ENCODE data around the gene CD4. TPM values are rescaled to one million over a fixed set of nuclear protein-coding genes. Genes with fewer than 3 reads are reported as not detected.

The CD4 gene
- total RNA-seq, 1 experiment from 2014 or later: not detected

DNA sequence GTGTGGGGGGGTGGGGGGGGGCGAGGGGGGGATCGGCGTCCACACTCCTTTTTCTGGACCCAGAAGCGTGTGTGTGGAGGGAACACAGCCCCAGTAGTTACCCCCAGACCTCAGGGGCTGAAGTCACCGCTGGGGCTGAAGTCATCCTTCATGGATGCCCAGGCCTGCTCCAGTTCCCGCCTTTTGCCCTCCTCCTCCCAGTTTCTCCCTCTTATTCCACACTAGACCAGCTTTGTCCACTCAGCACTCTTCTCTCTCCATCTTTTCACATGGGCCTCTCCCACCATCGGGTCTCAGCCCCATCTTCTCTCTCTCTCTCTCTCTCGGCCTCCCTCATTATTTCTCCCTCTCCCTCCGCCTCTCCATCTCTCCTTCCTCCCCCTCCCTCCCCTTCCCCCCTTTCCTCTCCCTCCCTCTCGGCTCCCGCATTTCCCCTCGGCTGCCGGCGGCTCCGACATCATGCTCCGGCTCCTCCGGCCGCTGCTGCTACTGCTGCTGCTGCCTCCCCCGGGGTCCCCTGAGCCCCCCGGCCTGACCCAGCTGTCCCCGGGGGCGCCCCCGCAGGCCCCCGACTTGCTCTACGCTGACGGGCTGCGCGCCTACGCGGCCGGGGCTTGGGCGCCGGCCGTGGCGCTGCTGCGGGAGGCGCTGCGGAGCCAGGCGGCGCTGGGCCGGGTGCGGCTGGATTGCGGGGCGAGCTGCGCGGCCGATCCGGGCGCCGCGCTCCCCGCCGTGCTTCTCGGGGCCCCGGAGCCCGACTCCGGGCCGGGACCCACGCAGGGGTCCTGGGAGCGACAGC, 38.9 kb downstream of the CD4 start, which contains the start of gene P3H3:
TSS of gene P3H3 (plus strand) at position 426 of the 799 bp plus-strand sequence. CDS start at position 460, 34 bp downstream.
- DNase-seq: no peak
- BruUV-seq (replicated peaks): no TSS peak
- no peak for TF ChIP-seq CTCF (IDR thresholded peaks at IDR 0.05; ENCODE audit: unreplicated experiment)
- CTCF ChIA-PET: interaction anchor here (1.8 kb wide), 1 partner anchor 62 kb away, joined by 4 read pairs; no protein-coding TSS in a partner anchor
- Mint-ChIP-seq H3K27ac (ENCODE audit: unreplicated experiment) (peak within 1 kb of the TSS; percentile 25), H3K4me3 (ENCODE audit: low read depth, unreplicated experiment) (peak within 1 kb of the TSS; percentile 75), H3K9me3 (ENCODE audit: low read depth, unreplicated experiment) (no peaks in the 10 kb centered on the region), H3K27me3 (ENCODE audit: unreplicated experiment) (peaks cover 97% of the 10 kb centered on the region), H3K4me1 (ENCODE audit: low read depth, unreplicated experiment) (peaks cover 16% of the 10 kb centered on the region), H3K36me3 (ENCODE audit: insufficient read depth, unreplicated experiment) (peaks cover 16% of the 10 kb centered on the region)
- intact Hi-C loops (cut with micrococcal nuclease; ENCODE audit: unreplicated experiment): loop anchor here (5.0 to 10.0 kb wide), 2 partner anchors 213 to 276 kb away; no protein-coding TSS in a partner anchor

DNA sequence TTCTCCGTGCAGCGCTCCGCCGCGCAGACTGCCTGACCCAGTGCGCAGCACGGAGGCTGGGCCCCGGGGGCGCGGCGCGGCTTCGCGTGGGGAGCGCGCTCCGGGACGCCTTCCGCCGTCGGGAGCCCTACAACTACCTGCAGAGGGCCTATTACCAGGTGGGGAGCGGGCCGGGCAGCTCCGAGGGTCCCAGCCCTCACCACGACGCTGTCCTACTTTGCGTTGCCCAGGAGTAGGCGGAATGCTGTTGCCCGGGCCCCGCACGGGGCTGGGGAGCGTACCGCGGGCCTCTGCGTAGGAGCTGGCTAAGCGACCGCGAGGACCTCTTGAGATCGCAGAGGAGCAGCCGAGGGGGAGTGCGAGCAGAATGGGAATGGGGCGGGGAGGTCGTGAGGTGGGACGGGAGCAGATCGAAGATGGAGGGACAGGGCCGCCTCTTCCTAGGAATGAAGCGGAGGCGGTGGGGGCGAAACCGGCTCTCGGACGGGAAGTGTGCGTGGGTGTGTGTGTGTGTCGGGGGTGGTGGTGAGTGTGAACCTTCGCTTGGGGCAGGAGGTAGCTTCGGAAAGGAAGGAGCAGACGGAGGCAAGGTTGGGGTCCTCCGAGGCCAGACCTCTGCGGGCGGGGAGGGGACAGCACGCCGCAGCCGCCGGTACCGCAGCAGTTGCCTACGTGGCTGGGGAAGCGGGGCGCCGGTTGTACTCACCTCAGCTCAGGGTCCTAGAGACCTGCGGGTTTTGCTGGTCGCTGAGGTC, 39.6 kb downstream of the CD4 start:
- H3K27me3 Mint-ChIP-seq (ENCODE audit: unreplicated experiment): peaks cover 96% of the 10 kb centered on the region
- H3K36me3 Mint-ChIP-seq (ENCODE audit: insufficient read depth, unreplicated experiment): peaks cover 16% of the 10 kb centered on the region
- no peak for TF ChIP-seq CTCF (IDR thresholded peaks at IDR 0.05; ENCODE audit: unreplicated experiment)
- peak overlapping the region; percentile 75 for H3K4me3 Mint-ChIP-seq (ENCODE audit: low read depth, unreplicated experiment)
- no TSS peak for BruUV-seq (replicated peaks)
- no peak overlapping the region for H3K27ac Mint-ChIP-seq (ENCODE audit: unreplicated experiment)
- intact Hi-C loops (cut with micrococcal nuclease; ENCODE audit: unreplicated experiment): loop anchor here (5.0 to 10.0 kb wide), 2 partner anchors 214 to 277 kb away; no protein-coding TSS in a partner anchor
- H3K9me3 Mint-ChIP-seq (ENCODE audit: low read depth, unreplicated experiment): no peaks in the 10 kb centered on the region
- peaks cover 16% of the 10 kb centered on the region for H3K4me1 Mint-ChIP-seq (ENCODE audit: low read depth, unreplicated experiment)
- CTCF ChIA-PET: interaction anchor here (0.9 to 1.8 kb wide), 2 partner anchors 23 to 62 kb away, joined by 4 read pairs; partner anchors contain the start of genes CDCA3 and USP5
- DNase-seq: peak; percentile 19

DNA sequence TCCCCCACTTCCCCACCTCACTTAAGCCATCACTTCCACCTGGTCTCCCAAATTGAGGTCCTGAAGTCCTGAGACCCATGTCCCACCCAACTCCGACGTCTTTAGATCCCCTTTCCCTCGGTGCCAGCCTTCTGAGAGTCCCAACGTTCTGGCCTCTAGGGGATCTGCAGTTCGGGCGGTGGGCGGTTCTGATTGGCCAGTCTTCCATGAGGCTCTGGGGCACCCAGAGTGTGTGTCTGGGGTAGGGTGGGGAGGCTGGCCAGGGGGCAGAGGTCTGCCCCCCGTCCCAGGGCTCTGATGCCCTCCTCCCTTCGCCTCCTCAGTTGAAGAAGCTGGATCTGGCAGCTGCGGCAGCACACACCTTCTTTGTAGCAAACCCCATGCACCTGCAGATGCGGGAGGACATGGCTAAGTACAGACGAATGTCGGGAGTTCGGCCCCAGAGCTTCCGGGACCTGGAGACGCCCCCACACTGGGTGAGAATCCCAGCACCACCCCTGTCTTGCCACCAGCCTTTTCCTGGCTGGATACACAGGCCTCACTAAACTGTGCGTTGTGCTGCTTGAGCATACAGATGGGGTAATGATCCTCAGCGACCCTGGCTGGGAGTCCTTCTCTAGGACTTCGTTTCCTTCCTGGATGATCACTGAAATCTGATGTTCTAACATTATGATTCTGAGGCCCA, 40.4 kb downstream of the CD4 start:
- no peaks in the 10 kb centered on the region for H3K9me3 Mint-ChIP-seq (ENCODE audit: low read depth, unreplicated experiment)
- peak overlapping the region; percentile 75 for H3K4me3 Mint-ChIP-seq (ENCODE audit: low read depth, unreplicated experiment)
- intact Hi-C loops (cut with micrococcal nuclease; ENCODE audit: unreplicated experiment): loop anchor here (5.0 to 10.0 kb wide), 2 partner anchors 215 to 277 kb away; no protein-coding TSS in a partner anchor
- H3K27me3 Mint-ChIP-seq (ENCODE audit: unreplicated experiment): peaks cover 96% of the 10 kb centered on the region
- H3K4me1 Mint-ChIP-seq (ENCODE audit: low read depth, unreplicated experiment): peaks cover 23% of the 10 kb centered on the region
- no peak overlapping the region for H3K27ac Mint-ChIP-seq (ENCODE audit: unreplicated experiment)
- BruUV-seq (replicated peaks): no TSS peak
- H3K36me3 Mint-ChIP-seq (ENCODE audit: insufficient read depth, unreplicated experiment): peaks cover 16% of the 10 kb centered on the region
- DNase-seq: no peak
- no peak for TF ChIP-seq CTCF (IDR thresholded peaks at IDR 0.05; ENCODE audit: unreplicated experiment)
- CTCF ChIA-PET: interaction anchor here (0.9 to 1.8 kb wide), 2 partner anchors 22 to 63 kb away, joined by 4 read pairs; partner anchors contain the start of genes CDCA3 and USP5

All from Calu3 (cell line).